Hematopoietic multipotent progenitor cell treated with erythropoietin and hydrocortisone succinate and interleukin-3 and kit ligand, for 17 days (in vitro differentiated cells): ENCODE measurements around the gene SH3PXD2A.
A peak's percentile ranks its signal among the peaks of the same experiment; 100 is the strongest.
"Not testable (repeated sequence)": the region's sequence is repeated elsewhere in the genome, so short reads cannot be mapped to it uniquely, and the experiment has no call there.

Experiments
- DNase-seq: peaks from one replicate; pipeline ENCODE4 v3.0.0-alpha.2; 2015; ENCODE audit warnings: low spot score

The SH3PXD2A gene

GRCh38 chr10:103832806-103833205, 22.6 kb downstream of the SH3PXD2A start:
- no peak for DNase-seq

DNA sequence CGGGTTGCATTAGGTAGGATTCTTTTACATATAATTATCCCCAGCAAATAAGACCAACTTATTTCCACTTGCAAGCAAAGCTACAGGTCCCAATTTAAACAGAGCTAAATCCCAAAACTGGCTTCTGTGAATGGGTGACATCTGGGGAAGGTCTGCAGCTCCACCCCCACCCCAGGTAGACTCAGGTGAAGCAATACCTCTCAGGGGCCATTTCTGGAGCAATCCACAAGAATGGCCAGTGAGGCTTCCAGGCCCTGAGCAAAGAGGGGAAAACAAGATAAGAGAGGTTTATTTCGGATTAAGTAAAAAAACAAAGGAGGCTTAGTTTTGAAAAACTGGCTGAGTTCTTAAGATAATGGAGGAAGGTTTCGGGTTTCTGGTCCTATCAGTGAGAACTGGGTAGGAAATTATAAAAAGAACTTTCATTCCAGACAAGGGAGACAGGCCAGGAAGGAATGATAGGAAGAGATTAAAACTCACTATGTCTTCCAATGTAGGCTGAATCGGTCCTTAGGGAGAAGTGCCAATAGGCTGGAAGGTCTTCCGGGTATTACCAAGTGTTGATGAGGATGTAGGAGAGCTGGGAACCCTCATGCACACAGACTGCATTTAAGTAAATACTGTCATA, 25.4 kb downstream of the SH3PXD2A start:
- no peak for DNase-seq

DNA sequence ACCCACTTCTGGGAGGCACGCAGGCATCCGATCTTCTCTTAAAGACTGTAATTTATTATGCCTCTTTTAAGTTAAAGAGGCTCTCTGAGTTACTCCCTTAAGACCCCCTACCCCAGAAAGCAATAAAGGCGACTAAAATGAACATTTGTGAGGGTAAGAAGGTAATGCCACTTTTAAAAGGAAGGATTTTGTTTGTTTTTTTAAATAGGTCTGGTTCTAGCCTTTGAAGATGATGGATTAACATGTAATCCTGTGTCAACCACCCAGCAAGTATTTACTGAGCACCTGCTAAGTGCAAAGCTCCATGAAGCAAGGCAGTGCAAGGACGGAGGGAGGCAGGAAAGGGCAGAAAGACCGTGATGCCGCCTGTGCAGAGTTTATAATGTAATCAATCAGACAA, 26.1 kb downstream of the SH3PXD2A start:
- no peak for DNase-seq

GRCh38 chr10:103828587-103829197, 26.7 kb downstream of the SH3PXD2A start:
- no peak for DNase-seq

GRCh38 chr10:103828107-103828506, 27.3 kb downstream of the SH3PXD2A start:
- DNase-seq = no peak

- no peak for DNase-seq
Observed at GRCh38 chr10:103826885-103827284, 28.5 kb downstream of the SH3PXD2A start.

GRCh38 chr10:103824281-103824680, 31.1 kb downstream of the SH3PXD2A start:
- DNase-seq = no peak

- no peak for DNase-seq
Observed at GRCh38 chr10:103823706-103824272, 31.6 kb downstream of the SH3PXD2A start.

DNA sequence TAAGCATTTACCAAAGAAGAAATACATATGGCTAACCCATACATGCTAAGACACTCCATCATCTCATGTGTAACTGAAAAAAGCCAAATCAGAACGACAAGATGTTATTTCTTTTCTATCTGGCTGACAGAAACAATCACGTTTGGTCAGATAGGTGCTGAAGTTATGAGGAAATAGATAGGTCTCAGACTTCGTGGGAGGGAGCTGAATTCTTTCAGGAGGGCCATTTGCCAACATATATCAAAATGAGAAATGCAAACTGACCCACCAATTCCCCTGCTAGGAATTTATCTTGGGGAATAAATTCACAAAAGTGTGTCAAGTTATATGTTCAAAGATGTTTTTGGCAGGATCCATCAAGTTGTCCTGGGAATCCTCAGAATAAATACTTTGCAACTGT, 32.6 kb downstream of the SH3PXD2A start:
- no peak for DNase-seq

GRCh38 chr10:103822107-103822716, 33.2 kb downstream of the SH3PXD2A start:
- no peak for DNase-seq

GRCh38 chr10:103820101-103821062, 35.0 kb downstream of the SH3PXD2A start:
- DNase-seq = no peak

DNA sequence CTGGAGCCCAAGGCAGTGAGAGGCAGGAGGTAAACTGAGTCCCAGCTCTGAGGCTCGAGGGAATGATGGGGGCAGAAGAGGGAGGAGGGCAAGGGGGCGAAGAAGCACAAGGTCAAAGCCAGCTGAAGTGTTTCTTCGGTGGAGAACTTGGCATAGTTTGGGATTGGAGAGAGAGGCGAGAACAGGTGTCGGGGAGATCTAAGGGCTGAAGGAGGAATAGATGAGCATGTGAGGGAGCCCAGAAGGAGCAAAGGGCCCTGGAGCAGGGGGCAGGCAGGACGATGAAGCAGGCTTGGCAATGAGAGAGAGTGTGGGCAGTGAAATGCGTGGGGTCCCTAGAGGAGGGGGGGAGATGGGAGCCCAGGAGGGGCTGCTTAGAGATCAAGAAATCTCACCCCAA, 35.9 kb downstream of the SH3PXD2A start:
- DNase-seq = no peak

- no peak for DNase-seq
Observed at GRCh38 chr10:103818765-103819374, 36.5 kb downstream of the SH3PXD2A start.

DNA sequence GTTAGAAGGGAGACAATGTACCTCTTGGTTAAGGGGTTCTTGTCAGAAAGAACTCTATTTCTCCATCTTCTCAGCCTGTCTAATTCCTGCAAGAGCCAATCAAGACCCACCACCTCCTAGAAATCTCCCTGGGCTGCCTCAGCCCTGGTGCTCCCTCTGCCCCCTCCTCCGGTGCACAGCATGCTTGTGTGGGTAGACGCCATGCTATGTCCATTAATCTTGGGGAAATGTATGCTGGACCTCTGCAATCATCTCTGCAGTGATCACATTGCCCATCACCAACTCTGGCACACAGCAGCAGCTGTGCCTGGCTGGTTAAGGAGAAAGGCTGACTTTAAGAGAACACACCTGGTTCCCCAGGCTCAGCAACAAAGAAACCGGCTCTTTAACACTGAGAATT, 37.3 kb downstream of the SH3PXD2A start:
- DNase-seq = no peak

DNA sequence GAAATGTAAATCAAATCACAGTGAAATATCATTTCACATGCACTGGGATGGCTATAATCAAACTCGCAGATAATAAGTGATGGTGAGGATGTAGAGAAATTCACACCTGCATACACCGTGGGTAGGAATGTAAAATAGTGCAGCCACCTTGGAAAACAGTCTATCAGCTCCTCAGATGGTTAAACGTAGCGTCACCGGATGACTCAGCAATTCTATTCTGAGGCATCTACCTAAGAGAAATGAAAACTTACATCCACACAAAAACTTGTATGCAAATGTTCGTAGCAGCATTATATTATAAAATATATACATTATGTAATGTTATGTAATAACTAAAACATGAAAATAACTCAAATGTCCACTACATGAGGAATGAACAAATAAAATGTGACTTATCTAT, 38.9 kb downstream of the SH3PXD2A start:
- peak; percentile 28 for DNase-seq

GRCh38 chr10:103814626-103815370, 40.6 kb downstream of the SH3PXD2A start:
- DNase-seq = no peak

GRCh38 chr10:103814105-103814504, 41.3 kb downstream of the SH3PXD2A start:
- no peak for DNase-seq

DNA sequence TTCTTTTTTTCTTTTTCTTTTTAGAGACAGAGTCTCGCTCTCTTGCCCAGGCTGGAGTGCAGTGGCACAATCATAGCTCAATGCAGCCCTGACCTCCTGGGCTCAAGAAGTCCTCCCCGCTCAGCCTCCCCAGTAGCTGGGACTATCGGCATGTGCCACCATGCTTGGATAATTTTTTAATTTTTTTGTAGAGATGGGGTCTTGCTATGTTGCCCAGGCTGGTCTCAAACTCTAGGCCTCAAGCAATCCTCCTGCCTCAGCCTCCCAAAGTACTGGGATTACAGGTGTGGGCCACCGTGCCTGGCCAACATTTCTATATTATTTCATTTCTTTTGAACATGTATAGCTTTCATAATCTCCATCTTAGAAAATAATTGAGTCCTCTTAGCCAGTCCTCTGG, 42.1 kb downstream of the SH3PXD2A start:
- not testable (repeated sequence) for DNase-seq

- no peak for DNase-seq
Observed at GRCh38 chr10:103812432-103812831, 42.9 kb downstream of the SH3PXD2A start.

- no peak for DNase-seq
Observed at GRCh38 chr10:103812004-103812403, 43.4 kb downstream of the SH3PXD2A start.

DNA sequence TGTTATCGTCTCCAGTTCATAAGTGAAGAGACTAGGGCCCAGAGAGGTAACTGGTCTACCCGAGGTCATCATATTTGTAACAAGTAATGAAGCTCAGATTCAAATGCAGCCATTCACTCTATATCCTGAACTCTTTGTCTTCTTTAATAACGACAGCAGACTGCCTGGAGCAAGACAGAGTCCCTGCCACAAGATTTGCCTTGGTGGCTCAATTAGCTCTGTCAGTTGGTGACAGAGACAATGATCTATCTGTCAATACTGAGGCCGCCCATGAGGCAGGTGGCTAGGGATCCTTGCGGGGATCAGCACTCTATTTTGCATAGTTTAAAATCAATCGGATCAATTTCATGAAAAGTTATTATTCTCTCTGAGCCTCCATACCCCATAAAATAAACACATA, 43.9 kb downstream of the SH3PXD2A start:
- DNase-seq = no peak
